ENCODE measurements around the gene MSI2.
A peak's percentile ranks its signal among the peaks of the same experiment; 100 is the strongest.

The MSI2 gene

GRCh38 chr17:57713140-57713539 lies 456.8 kb downstream of the MSI2 start:
- no peak for DNase-seq

GRCh38 chr17:57714665-57715180 lies 458.4 kb downstream of the MSI2 start:
- DNase-seq: no peak

GRCh38 chr17:57715981-57716380 lies 459.7 kb downstream of the MSI2 start:
- no peak for DNase-seq

GRCh38 chr17:57718878-57719277 lies 462.6 kb downstream of the MSI2 start:
- DNase-seq: no peak

GRCh38 chr17:57720386-57721035 lies 464.2 kb downstream of the MSI2 start:
- peak; percentile 23 for DNase-seq

GRCh38 chr17:57721967-57722703 lies 465.8 kb downstream of the MSI2 start:
- no peak for DNase-seq

GRCh38 chr17:57722704-57723043 lies 466.4 kb downstream of the MSI2 start:
- no peak for DNase-seq

GRCh38 chr17:57723427-57724025 lies 467.2 kb downstream of the MSI2 start:
- DNase-seq: no peak

- no peak for DNase-seq
Measured at GRCh38 chr17:57724026-57724728, 467.9 kb downstream of the MSI2 start.

- no peak for DNase-seq
Measured at GRCh38 chr17:57724729-57725125, 468.4 kb downstream of the MSI2 start.

GRCh38 chr17:57726213-57726790 lies 470.0 kb downstream of the MSI2 start:
- DNase-seq: peak; percentile 96

GRCh38 chr17:57726838-57727237 lies 470.5 kb downstream of the MSI2 start:
- no peak for DNase-seq

GRCh38 chr17:57727630-57728175 lies 471.4 kb downstream of the MSI2 start:
- no peak for DNase-seq

- DNase-seq: no peak
Measured at GRCh38 chr17:57730026-57730701, 473.8 kb downstream of the MSI2 start.

- DNase-seq: no peak
Measured at GRCh38 chr17:57732062-57732461, 475.7 kb downstream of the MSI2 start.

GRCh38 chr17:57733085-57733484 lies 476.8 kb downstream of the MSI2 start:
- no peak for DNase-seq
